ENCODE data around the gene WNT8B. TPM values are rescaled to one million over a fixed set of nuclear protein-coding genes. Genes with fewer than 3 reads are reported as not detected.
A peak's percentile ranks its signal among the peaks of the same experiment; 100 is the strongest.

The WNT8B gene
- total RNA-seq, 4 donors from 2014 or later = not detected

DNA sequence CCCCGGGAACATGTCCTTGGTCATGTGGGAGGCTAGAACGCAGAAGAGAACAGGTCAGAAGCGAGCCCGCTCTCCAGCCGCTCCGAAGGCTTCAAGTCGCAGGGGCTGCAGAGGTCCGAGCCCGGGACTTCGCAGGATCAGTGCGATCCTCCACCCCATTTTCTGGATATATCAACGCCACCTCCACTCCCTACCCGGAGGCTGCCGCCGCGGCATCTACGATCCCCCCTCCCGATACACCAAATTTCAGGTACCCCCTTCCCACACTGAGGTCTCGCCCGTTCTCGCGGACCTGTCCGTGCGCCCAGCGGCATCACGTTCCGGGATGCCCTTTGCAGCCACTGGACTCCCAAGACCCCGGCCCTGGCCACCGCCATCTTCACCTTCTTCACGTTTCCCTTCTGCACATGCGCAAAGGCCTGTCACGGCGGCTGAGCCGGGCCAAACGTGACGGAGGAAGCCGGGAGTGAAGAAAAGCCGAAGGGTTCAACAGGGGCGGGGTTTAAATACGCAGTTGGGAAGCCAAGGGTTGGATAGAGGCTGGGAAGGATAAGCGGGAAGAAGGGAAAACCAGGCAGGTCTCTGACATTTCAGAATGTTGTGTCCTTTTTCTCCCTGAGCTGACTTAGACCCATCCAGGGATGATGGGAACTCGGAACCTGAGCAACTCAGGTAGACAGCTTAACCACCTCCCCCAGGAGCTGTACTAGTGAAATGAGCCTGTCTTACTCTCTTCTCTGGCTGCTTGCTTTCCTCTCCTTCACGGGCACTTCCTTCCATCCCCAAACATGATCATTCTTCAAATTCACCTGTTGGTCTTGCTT, 66.9 kb downstream of the WNT8B start, which contains the start of gene NDUFB8:
Gene NDUFB8, minus strand, starts transcription at position 397 of the 824 bp plus-strand sequence. Its CDS starts 20 bp downstream, at position 377.
- peak; percentile 88 for ATAC-seq
- TF ChIP-seq, protein P1, sequence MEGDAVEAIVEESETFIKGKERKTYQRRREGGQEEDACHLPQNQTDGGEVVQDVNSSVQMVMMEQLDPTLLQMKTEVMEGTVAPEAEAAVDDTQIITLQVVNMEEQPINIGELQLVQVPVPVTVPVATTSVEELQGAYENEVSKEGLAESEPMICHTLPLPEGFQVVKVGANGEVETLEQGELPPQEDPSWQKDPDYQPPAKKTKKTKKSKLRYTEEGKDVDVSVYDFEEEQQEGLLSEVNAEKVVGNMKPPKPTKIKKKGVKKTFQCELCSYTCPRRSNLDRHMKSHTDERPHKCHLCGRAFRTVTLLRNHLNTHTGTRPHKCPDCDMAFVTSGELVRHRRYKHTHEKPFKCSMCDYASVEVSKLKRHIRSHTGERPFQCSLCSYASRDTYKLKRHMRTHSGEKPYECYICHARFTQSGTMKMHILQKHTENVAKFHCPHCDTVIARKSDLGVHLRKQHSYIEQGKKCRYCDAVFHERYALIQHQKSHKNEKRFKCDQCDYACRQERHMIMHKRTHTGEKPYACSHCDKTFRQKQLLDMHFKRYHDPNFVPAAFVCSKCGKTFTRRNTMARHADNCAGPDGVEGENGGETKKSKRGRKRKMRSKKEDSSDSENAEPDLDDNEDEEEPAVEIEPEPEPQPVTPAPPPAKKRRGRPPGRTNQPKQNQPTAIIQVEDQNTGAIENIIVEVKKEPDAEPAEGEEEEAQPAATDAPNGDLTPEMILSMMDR (IDR thresholded peaks at IDR 0.05) = peak in 1 of 4 experiments; percentile 16
- TF ChIP-seq POLR2A (IDR thresholded peaks at IDR 0.05) = peak; percentile 48 to 53
- TF ChIP-seq EP300 (IDR thresholded peaks at IDR 0.05) = no peak
- TF ChIP-seq POLR2AphosphoS5 (IDR thresholded peaks at IDR 0.05) = peak; percentile 76
- Histone ChIP-seq H3K9me3 (no peaks in the 10 kb centered on the region), H3K27ac (peak within 1 kb of the TSS; percentile 31 to 91 (median 90)), H3K4me1 (peaks cover 4 to 35% (median 8%) of the 10 kb centered on the region in 3 donors), H3K4me3 (peak within 1 kb of the TSS; percentile 68 to 95), H3K27me3 (no peaks in the 10 kb centered on the region), H3K36me3 (peaks cover 0 to 33% of the 10 kb centered on the region in 2 donors)
- WGBS, 2 donors (ENCODE audit: low coverage in 1 of 2) = 1 to 2% methylated on average over 10 to 11 of the region's 43 CpGs

DNA sequence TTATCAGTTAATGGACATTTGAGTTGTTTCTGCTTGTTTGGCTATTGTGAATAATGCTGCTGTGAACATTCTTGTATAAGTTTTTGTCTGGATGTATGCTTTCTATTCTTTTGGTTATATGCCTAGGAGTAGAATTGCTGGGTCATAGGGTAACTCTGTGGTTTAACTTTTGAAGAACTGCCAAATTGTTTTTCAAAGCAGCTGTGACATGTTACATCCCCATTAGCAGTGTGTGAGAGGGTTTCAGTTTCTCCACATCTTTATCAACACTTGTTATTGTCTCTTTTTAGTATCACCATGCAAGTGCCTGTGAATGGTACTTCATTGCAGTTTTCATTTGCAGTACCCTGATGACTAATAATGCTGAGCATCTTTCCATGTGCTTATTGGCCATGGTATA, 69.0 kb downstream of the WNT8B start:
- Histone ChIP-seq H3K27ac (no peak overlapping the region), H3K27me3 (no peaks in the 10 kb centered on the region), H3K4me1 (peaks cover 4 to 45% (median 17%) of the 10 kb centered on the region in 3 donors), H3K9me3 (no peaks in the 10 kb centered on the region), H3K4me3 (no peak overlapping the region), H3K36me3 (peaks cover 0 to 13% of the 10 kb centered on the region in 2 donors)
- TF ChIP-seq POLR2AphosphoS5 (IDR thresholded peaks at IDR 0.05) (no peak), EP300 (IDR thresholded peaks at IDR 0.05) (no peak), POLR2A (IDR thresholded peaks at IDR 0.05) (no peak)
- TF ChIP-seq, protein P1 (IDR thresholded peaks at IDR 0.05) = no peak
- ATAC-seq = no peak

Other genes starting within 250 kb of the WNT8B start
- 10 to 100 TPM; 18.3 to 33.8 (median 25.4) TPM for gene CHUK, start 233.4 kb upstream of the WNT8B start, total RNA-seq
- 10 to 100 TPM in 3 of 4 donors, 1 to 10 TPM in 1; 9.3 to 20.7 (median 15.8) TPM for gene CWF19L1, start 195.4 kb upstream of the WNT8B start, total RNA-seq
- gene BLOC1S2, start 176.3 kb upstream of the WNT8B start, total RNA-seq = 10 to 100 TPM; 13.8 to 29.6 (median 19.3) TPM
- gene PKD2L1, start 132.8 kb upstream of the WNT8B start, total RNA-seq = not detected
- gene SCD, start 115.8 kb upstream of the WNT8B start, total RNA-seq = 10 to 100 TPM in 3 of 4 donors, 1 to 10 TPM in 1; 9.1 to 25.2 (median 14.0) TPM
- gene SEC31B, start 56.9 kb downstream of the WNT8B start, total RNA-seq = 10 to 100 TPM in 1 of 4 donors, 1 to 10 TPM in 3; 1.1 to 10.7 (median 6.3) TPM
- 100 to 1,000 TPM; 268 to 317 (median 283) TPM for gene NDUFB8, start 66.9 kb downstream of the WNT8B start, total RNA-seq
- gene HIF1AN, start 72.9 kb downstream of the WNT8B start, total RNA-seq = 10 to 100 TPM in 3 of 4 donors, 1 to 10 TPM in 1; 9.0 to 20.3 (median 15.7) TPM

Measured in gastroesophageal sphincter (tissue), 4 donors.